ENCODE measurements around the gene ARRB1.

Gene ARRB1

DNA sequence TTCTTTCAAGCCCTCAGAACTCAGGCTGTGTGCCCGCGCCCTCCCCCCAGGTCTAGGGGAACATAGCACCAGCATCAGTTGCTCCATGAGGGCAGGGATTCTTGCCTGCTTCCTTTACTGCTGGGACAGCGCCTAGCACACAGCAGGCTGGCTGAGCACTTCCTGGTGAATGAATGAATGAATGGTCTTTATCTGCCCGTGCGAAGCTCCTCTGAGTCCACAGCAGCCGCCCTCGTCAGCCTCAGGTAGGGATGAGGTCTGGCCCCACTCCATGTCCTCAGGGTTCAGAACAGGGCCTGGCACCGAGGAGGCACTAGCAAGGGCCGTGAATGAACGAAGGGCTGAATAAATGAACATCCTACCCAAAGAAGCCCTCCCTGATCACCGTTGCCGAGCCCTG lies 27.3 kb downstream of the ARRB1 start:
- Histone ChIP-seq H3K9me3 (ENCODE audit: low read length) (no peaks in the 10 kb centered on the region), H3K27me3 (ENCODE audit: insufficient read depth, low read length) (no peaks in the 10 kb centered on the region; the same call in 1 of the 2 replicates), H3K4me3 (ENCODE audit: low read depth, low read length, poor library complexity, severe bottlenecking) (no peak overlapping the region), H3K4me2 (ENCODE audit: low read length) (no peak overlapping the region), H3F3A (ENCODE audit: insufficient read depth, low read length) (no peaks in the 10 kb centered on the region), H3K9ac (ENCODE audit: low read length) (no peak overlapping the region), H3K36me3 (ENCODE audit: insufficient read depth, low read length) (no peaks in the 10 kb centered on the region), H3K4me1 (ENCODE audit: insufficient read depth, low read length, severe bottlenecking) (no peaks in the 10 kb centered on the region), H2AFZ (ENCODE audit: low read length) (no peak overlapping the region), H4K20me1 (ENCODE audit: insufficient read depth, low read length) (no peaks in the 10 kb centered on the region), H3K27ac (ENCODE audit: low read depth, low read length, poor library complexity, severe bottlenecking) (no peak overlapping the region), H3K9me2 (ENCODE audit: low read depth, low read length) (no peaks in the 10 kb centered on the region), H3K79me2 (ENCODE audit: insufficient read depth, low read length) (no peaks in the 10 kb centered on the region)
- TF ChIP-seq, protein P1, sequence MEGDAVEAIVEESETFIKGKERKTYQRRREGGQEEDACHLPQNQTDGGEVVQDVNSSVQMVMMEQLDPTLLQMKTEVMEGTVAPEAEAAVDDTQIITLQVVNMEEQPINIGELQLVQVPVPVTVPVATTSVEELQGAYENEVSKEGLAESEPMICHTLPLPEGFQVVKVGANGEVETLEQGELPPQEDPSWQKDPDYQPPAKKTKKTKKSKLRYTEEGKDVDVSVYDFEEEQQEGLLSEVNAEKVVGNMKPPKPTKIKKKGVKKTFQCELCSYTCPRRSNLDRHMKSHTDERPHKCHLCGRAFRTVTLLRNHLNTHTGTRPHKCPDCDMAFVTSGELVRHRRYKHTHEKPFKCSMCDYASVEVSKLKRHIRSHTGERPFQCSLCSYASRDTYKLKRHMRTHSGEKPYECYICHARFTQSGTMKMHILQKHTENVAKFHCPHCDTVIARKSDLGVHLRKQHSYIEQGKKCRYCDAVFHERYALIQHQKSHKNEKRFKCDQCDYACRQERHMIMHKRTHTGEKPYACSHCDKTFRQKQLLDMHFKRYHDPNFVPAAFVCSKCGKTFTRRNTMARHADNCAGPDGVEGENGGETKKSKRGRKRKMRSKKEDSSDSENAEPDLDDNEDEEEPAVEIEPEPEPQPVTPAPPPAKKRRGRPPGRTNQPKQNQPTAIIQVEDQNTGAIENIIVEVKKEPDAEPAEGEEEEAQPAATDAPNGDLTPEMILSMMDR (IDR thresholded peaks at IDR 0.05; ENCODE audit: low read length): no peak
- TF ChIP-seq EZH2 (IDR thresholded peaks at IDR 0.05; ENCODE audit: borderline replicate concordance, low read length): no peak

DNA sequence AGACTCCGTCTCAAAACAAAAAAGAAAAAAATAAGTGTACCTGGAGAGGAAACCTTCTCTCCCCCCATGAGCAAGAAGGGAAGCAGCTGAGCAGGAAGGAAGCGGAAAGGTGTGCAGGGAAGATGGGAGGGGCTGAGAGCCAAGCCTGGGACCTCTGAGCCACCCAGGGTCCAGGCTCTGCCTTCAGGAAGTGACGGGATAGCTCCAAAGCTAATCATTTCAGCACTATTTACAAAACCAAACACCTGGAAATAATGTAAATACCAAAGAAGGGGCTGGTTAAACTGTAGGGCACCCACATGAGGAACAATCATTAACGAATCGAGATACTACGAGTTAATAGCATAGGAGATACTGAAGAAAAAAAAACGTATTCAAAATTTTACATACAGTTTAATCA lies 27.9 kb downstream of the ARRB1 start:
- Histone ChIP-seq H3K4me2 (ENCODE audit: low read length) (no peak overlapping the region), H3K4me3 (ENCODE audit: low read depth, low read length, poor library complexity, severe bottlenecking) (no peak overlapping the region), H2AFZ (ENCODE audit: low read length) (no peak overlapping the region), H4K20me1 (ENCODE audit: insufficient read depth, low read length) (no peaks in the 10 kb centered on the region), H3F3A (ENCODE audit: insufficient read depth, low read length) (no peaks in the 10 kb centered on the region), H3K9me3 (ENCODE audit: low read length) (no peaks in the 10 kb centered on the region), H3K4me1 (ENCODE audit: insufficient read depth, low read length, severe bottlenecking) (no peaks in the 10 kb centered on the region), H3K79me2 (ENCODE audit: insufficient read depth, low read length) (no peaks in the 10 kb centered on the region), H3K9me2 (ENCODE audit: low read depth, low read length) (no peaks in the 10 kb centered on the region), H3K9ac (ENCODE audit: low read length) (no peak overlapping the region), H3K36me3 (ENCODE audit: insufficient read depth, low read length) (no peaks in the 10 kb centered on the region), H3K27me3 (ENCODE audit: insufficient read depth, low read length) (no peaks in the 10 kb centered on the region; the same call in 1 of the 2 replicates), H3K27ac (ENCODE audit: low read depth, low read length, poor library complexity, severe bottlenecking) (no peak overlapping the region)
- TF ChIP-seq, protein P1 (IDR thresholded peaks at IDR 0.05; ENCODE audit: low read length): no peak
- no peak for TF ChIP-seq EZH2 (IDR thresholded peaks at IDR 0.05; ENCODE audit: borderline replicate concordance, low read length)

DNA sequence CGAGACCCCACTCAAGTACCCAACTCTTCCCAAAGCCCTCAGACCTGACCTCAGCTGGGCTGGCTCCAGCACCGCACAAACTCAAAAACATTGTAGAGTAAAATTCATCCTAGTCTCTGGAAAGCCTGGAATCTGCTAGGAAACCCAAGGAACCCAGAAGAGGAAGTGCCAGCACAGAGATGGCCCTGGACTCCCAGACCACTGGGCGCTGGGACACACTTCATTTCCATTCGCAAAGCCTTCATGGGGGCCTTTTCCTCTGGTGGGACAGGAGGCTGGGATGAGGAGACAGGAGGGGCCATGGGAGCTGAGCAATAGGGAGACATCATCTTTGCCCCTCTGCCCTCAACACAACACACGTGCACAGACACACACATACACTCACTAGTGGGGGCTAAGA lies 30.8 kb downstream of the ARRB1 start:
- H3K27me3 ChIP-seq (ENCODE audit: insufficient read depth, low read length): no peaks in the 10 kb centered on the region; the same call in 1 of the 2 replicates
- TF ChIP-seq EZH2 (IDR thresholded peaks at IDR 0.05; ENCODE audit: borderline replicate concordance, low read length): no peak
- H3K9me3 ChIP-seq (ENCODE audit: low read length): no peaks in the 10 kb centered on the region
- no peaks in the 10 kb centered on the region for H4K20me1 ChIP-seq (ENCODE audit: insufficient read depth, low read length)
- H3K9ac ChIP-seq (ENCODE audit: low read length): no peak overlapping the region
- H3K79me2 ChIP-seq (ENCODE audit: insufficient read depth, low read length): no peaks in the 10 kb centered on the region
- H3K4me2 ChIP-seq (ENCODE audit: low read length): no peak overlapping the region
- H3K9me2 ChIP-seq (ENCODE audit: low read depth, low read length): no peaks in the 10 kb centered on the region
- H3K4me3 ChIP-seq (ENCODE audit: low read depth, low read length, poor library complexity, severe bottlenecking): no peak overlapping the region
- H3K4me1 ChIP-seq (ENCODE audit: insufficient read depth, low read length, severe bottlenecking): no peaks in the 10 kb centered on the region
- H3F3A ChIP-seq (ENCODE audit: insufficient read depth, low read length): no peaks in the 10 kb centered on the region
- H2AFZ ChIP-seq (ENCODE audit: low read length): no peak overlapping the region
- H3K36me3 ChIP-seq (ENCODE audit: insufficient read depth, low read length): no peaks in the 10 kb centered on the region
- no peak overlapping the region for H3K27ac ChIP-seq (ENCODE audit: low read depth, low read length, poor library complexity, severe bottlenecking)

DNA sequence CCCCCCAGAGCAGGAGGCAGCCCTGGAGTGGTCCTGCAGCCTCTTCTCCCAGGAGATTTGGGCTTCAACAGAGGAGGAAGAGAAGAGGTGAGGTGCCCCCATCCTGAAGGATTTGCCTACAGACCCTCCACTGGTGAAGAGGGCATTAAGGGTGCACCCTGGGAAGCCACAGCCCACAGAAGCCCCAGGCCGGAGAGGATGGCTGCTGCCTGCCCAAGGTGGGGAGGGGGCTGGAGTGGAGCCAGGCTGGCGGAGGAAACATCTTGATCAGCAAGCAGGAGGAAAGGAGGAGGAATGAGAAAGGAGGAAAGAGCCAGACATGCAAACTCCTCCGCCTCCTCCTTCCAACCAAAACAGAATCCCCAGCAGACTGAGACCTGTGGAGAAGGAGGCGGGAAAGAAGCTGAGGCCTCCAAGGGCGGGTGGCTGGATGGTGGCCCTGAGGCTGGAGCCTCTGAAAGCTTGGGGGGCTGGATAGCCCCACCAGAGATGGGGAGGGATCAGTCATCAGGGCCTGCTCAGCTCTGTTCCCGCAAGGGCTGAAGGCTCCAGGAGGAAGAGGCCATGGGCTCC lies 31.3 kb downstream of the ARRB1 start:
- Histone ChIP-seq H3K4me1 (ENCODE audit: insufficient read depth, low read length, severe bottlenecking) (no peaks in the 10 kb centered on the region), H3K79me2 (ENCODE audit: insufficient read depth, low read length) (no peaks in the 10 kb centered on the region), H3K9me3 (ENCODE audit: low read length) (no peaks in the 10 kb centered on the region), H3K27me3 (ENCODE audit: insufficient read depth, low read length) (no peaks in the 10 kb centered on the region; the same call in 1 of the 2 replicates), H3K4me3 (ENCODE audit: low read depth, low read length, poor library complexity, severe bottlenecking) (no peak overlapping the region), H3F3A (ENCODE audit: insufficient read depth, low read length) (no peaks in the 10 kb centered on the region), H3K4me2 (ENCODE audit: low read length) (no peak overlapping the region), H4K20me1 (ENCODE audit: insufficient read depth, low read length) (no peaks in the 10 kb centered on the region), H2AFZ (ENCODE audit: low read length) (no peak overlapping the region), H3K9ac (ENCODE audit: low read length) (no peak overlapping the region), H3K9me2 (ENCODE audit: low read depth, low read length) (no peaks in the 10 kb centered on the region), H3K36me3 (ENCODE audit: insufficient read depth, low read length) (no peaks in the 10 kb centered on the region), H3K27ac (ENCODE audit: low read depth, low read length, poor library complexity, severe bottlenecking) (no peak overlapping the region)
- no peak for TF ChIP-seq EZH2 (IDR thresholded peaks at IDR 0.05; ENCODE audit: borderline replicate concordance, low read length)
- TF ChIP-seq, protein P1 (IDR thresholded peaks at IDR 0.05; ENCODE audit: low read length): no peak

Measured in OCI-LY1 (cell line).